Effector memory CD4-positive, alpha-beta T cell (primary cell): ENCODE measurements around the gene MUC4.
"Not testable (repeated sequence)": the region's sequence is repeated elsewhere in the genome, so short reads cannot be mapped to it uniquely, and the experiment has no call there.

ENCODE experiments used
- DNase-seq, 3 donors: peaks; one replicate each; pipeline ENCODE4 v3.0.0-alpha.2; 2020
- H3K27ac ChIP-seq: 2 replicates; pipeline ENCODE4 v1.7.0; 2013; ENCODE audit warnings: mild to moderate bottlenecking, low read length, moderate library complexity; ENCODE audit not compliant: insufficient read depth, poor library complexity, severe bottlenecking
- H3K27me3 ChIP-seq: replicated peaks from 2 replicates; pipeline ENCODE4 v1.7.0; 2013; ENCODE audit warnings: mild to moderate bottlenecking, low read length; ENCODE audit not compliant: insufficient read depth, control insufficient read depth, poor library complexity, severe bottlenecking
- H3K36me3 ChIP-seq: 2 replicates; pipeline ENCODE4 v1.7.0; 2013; ENCODE audit warnings: mild to moderate bottlenecking, low read length, moderate library complexity; ENCODE audit not compliant: control insufficient read depth, insufficient read depth
- H3K4me1 ChIP-seq: 2 replicates; pipeline ENCODE4 v1.7.0; 2013; ENCODE audit warnings: low read length, mild to moderate bottlenecking; ENCODE audit not compliant: control insufficient read depth, insufficient read depth, poor library complexity, severe bottlenecking
- H3K4me3 ChIP-seq: 2 replicates; pipeline ENCODE4 v1.7.0; 2013; ENCODE audit warnings: low read length, low read depth, mild to moderate bottlenecking; ENCODE audit not compliant: insufficient read depth, poor library complexity, severe bottlenecking
- H3K9me3 ChIP-seq: 2 replicates; pipeline ENCODE4 v1.7.0; 2013; ENCODE audit warnings: mild to moderate bottlenecking, low read length, moderate library complexity; ENCODE audit not compliant: control insufficient read depth

Gene MUC4

GRCh38 chr3:195821403-195822130, 9.8 kb upstream of the MUC4 start:
- H3K4me1 ChIP-seq: no peaks in the 10 kb centered on the region

GRCh38 chr3:195820901-195821300, 9.2 kb upstream of the MUC4 start:
- peaks cover 3% of the 10 kb centered on the region for H3K27me3 ChIP-seq
- H3K4me3 ChIP-seq: no peak overlapping the region
- no peaks in the 10 kb centered on the region for H3K9me3 ChIP-seq
- DNase-seq: no peak
- H3K27ac ChIP-seq: no peak overlapping the region
- no peaks in the 10 kb centered on the region for H3K4me1 ChIP-seq
- H3K36me3 ChIP-seq: no peaks in the 10 kb centered on the region

More at GRCh38 chr3:195821403-195822130, 9.8 kb upstream of the MUC4 start:
- Histone ChIP-seq H3K9me3 (no peaks in the 10 kb centered on the region), H3K27ac (no peak overlapping the region), H3K4me3 (no peak overlapping the region), H3K36me3 (no peaks in the 10 kb centered on the region), H3K27me3 (peaks cover 3% of the 10 kb centered on the region)
- DNase-seq: no peak

- no peak for DNase-seq
- H3K36me3 ChIP-seq: no peaks in the 10 kb centered on the region
- H3K9me3 ChIP-seq: no peaks in the 10 kb centered on the region
- peaks cover 3% of the 10 kb centered on the region for H3K27me3 ChIP-seq
- no peaks in the 10 kb centered on the region for H3K4me1 ChIP-seq
- H3K27ac ChIP-seq: no peak overlapping the region
- H3K4me3 ChIP-seq: no peak overlapping the region
Measured at GRCh38 chr3:195820186-195820585, 8.5 kb upstream of the MUC4 start.

GRCh38 chr3:195818301-195818700, 6.6 kb upstream of the MUC4 start:
- no peak for DNase-seq
- Histone ChIP-seq H3K4me1 (no peaks in the 10 kb centered on the region), H3K36me3 (no peaks in the 10 kb centered on the region), H3K4me3 (no peak overlapping the region), H3K27ac (no peak overlapping the region), H3K9me3 (no peaks in the 10 kb centered on the region), H3K27me3 (no peaks in the 10 kb centered on the region)

- Histone ChIP-seq H3K9me3 (no peaks in the 10 kb centered on the region), H3K27ac (no peak overlapping the region), H3K36me3 (no peaks in the 10 kb centered on the region), H3K4me1 (no peaks in the 10 kb centered on the region), H3K27me3 (no peaks in the 10 kb centered on the region), H3K4me3 (no peak overlapping the region)
- DNase-seq: no peak
Measured at GRCh38 chr3:195817578-195818135, 5.9 kb upstream of the MUC4 start.

GRCh38 chr3:195816276-195816913, 4.7 kb upstream of the MUC4 start:
- DNase-seq, H3K27ac ChIP-seq, H3K27me3 ChIP-seq, H3K9me3 ChIP-seq, H3K4me1 ChIP-seq, H3K4me3 ChIP-seq, H3K36me3 ChIP-seq: not testable (repeated sequence)

GRCh38 chr3:195815169-195815771, 3.5 kb upstream of the MUC4 start:
- no peaks in the 10 kb centered on the region for H3K36me3 ChIP-seq
- no peak overlapping the region for H3K4me3 ChIP-seq
- no peak for DNase-seq
- H3K27me3 ChIP-seq: no peaks in the 10 kb centered on the region
- no peaks in the 10 kb centered on the region for H3K9me3 ChIP-seq
- no peaks in the 10 kb centered on the region for H3K4me1 ChIP-seq
- no peak overlapping the region for H3K27ac ChIP-seq

GRCh38 chr3:195813916-195814640, 2.3 kb upstream of the MUC4 start:
- no peak overlapping the region for H3K4me3 ChIP-seq
- no peak overlapping the region for H3K27ac ChIP-seq
- no peaks in the 10 kb centered on the region for H3K27me3 ChIP-seq
- no peaks in the 10 kb centered on the region for H3K36me3 ChIP-seq
- no peaks in the 10 kb centered on the region for H3K9me3 ChIP-seq
- no peak for DNase-seq
- no peaks in the 10 kb centered on the region for H3K4me1 ChIP-seq

GRCh38 chr3:195812366-195812765, 637 bp upstream of the MUC4 start:
- Histone ChIP-seq H3K27ac (no peak overlapping the region), H3K27me3 (no peaks in the 10 kb centered on the region), H3K9me3 (no peaks in the 10 kb centered on the region), H3K4me1 (no peaks in the 10 kb centered on the region), H3K4me3 (no peak overlapping the region), H3K36me3 (no peaks in the 10 kb centered on the region)
- DNase-seq: no peak
